Mesothelial cell of epicardium (in vitro differentiated cells): ENCODE results near the gene ATP2A3. TPM values are rescaled to one million over a fixed set of nuclear protein-coding genes. Genes with fewer than 3 reads are reported as not detected.

Experiments
- DNase-seq, 2 experiments: peaks; one replicate each; pipeline ENCODE4 v3.0.0; 2021; ENCODE audit warnings: low spot score in 2 of 2; ENCODE audit not compliant: unreplicated experiment in 2 of 2
- H3K27ac Mint-ChIP-seq: 2 replicates; pipeline ENCODE4 v1.8.0; 2021; ENCODE audit warnings: mixed read lengths
- H3K27me3 Mint-ChIP-seq: 2 replicates; pipeline ENCODE4 v1.8.0; 2021; ENCODE audit warnings: low read depth, mixed read lengths
- H3K36me3 Mint-ChIP-seq: 2 replicates; pipeline ENCODE4 v1.8.0; 2021; ENCODE audit warnings: mixed read lengths
- H3K4me1 Mint-ChIP-seq: 2 replicates; pipeline ENCODE4 v1.8.0; 2021; ENCODE audit warnings: mixed read lengths
- H3K4me3 Mint-ChIP-seq: 2 replicates; pipeline ENCODE4 v1.8.0; 2021; ENCODE audit warnings: mild to moderate bottlenecking, moderate library complexity, mixed read lengths
- H3K9me3 Mint-ChIP-seq: 2 replicates; pipeline ENCODE4 v1.8.0; 2021; ENCODE audit warnings: mixed read lengths
- total RNA-seq: library from RNA; stranded (reverse); gene quantifications from 3 replicates; pipeline ENCODE4 v1.2.1, GENCODE V29; 2021
- TF ChIP-seq, protein P1 (sequence below): fragments of 200-600 bp; sonication (generic); IDR thresholded peaks from one replicate; pipeline ENCODE4 v1.5.0; 2021; ENCODE audit warnings: antibody characterized with exemption; ENCODE audit not compliant: unreplicated experiment

ATP2A3 gene
- total RNA-seq, 1 donor from 2014 or later: 4.1 TPM

GRCh38 chr17:3903051-3903825 is 61.0 kb downstream of the ATP2A3 start:
- H3K36me3 Mint-ChIP-seq: no peaks in the 10 kb centered on the region
- H3K9me3 Mint-ChIP-seq: no peaks in the 10 kb centered on the region
- H3K27me3 Mint-ChIP-seq: no peaks in the 10 kb centered on the region
- no peak for DNase-seq
- H3K4me3 Mint-ChIP-seq: no peak overlapping the region
- peaks cover 3% of the 10 kb centered on the region for H3K4me1 Mint-ChIP-seq
- H3K27ac Mint-ChIP-seq: no peak overlapping the region
- TF ChIP-seq, protein P1, sequence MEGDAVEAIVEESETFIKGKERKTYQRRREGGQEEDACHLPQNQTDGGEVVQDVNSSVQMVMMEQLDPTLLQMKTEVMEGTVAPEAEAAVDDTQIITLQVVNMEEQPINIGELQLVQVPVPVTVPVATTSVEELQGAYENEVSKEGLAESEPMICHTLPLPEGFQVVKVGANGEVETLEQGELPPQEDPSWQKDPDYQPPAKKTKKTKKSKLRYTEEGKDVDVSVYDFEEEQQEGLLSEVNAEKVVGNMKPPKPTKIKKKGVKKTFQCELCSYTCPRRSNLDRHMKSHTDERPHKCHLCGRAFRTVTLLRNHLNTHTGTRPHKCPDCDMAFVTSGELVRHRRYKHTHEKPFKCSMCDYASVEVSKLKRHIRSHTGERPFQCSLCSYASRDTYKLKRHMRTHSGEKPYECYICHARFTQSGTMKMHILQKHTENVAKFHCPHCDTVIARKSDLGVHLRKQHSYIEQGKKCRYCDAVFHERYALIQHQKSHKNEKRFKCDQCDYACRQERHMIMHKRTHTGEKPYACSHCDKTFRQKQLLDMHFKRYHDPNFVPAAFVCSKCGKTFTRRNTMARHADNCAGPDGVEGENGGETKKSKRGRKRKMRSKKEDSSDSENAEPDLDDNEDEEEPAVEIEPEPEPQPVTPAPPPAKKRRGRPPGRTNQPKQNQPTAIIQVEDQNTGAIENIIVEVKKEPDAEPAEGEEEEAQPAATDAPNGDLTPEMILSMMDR: no peak

- TF ChIP-seq, protein P1: no peak
- DNase-seq: no peak
- Mint-ChIP-seq H3K9me3 (no peaks in the 10 kb centered on the region), H3K4me1 (peaks cover 3% of the 10 kb centered on the region), H3K27ac (no peak overlapping the region), H3K27me3 (no peaks in the 10 kb centered on the region), H3K36me3 (no peaks in the 10 kb centered on the region), H3K4me3 (no peak overlapping the region)
Observed at GRCh38 chr17:3900646-3901045, 63.6 kb downstream of the ATP2A3 start.

GRCh38 chr17:3897731-3898130 is 66.5 kb downstream of the ATP2A3 start:
- Mint-ChIP-seq H3K27me3 (no peaks in the 10 kb centered on the region), H3K4me3 (no peak overlapping the region), H3K36me3 (no peaks in the 10 kb centered on the region), H3K4me1 (peaks cover 15% of the 10 kb centered on the region), H3K9me3 (no peaks in the 10 kb centered on the region), H3K27ac (no peak overlapping the region)
- DNase-seq: no peak
- TF ChIP-seq, protein P1: no peak

DNA sequence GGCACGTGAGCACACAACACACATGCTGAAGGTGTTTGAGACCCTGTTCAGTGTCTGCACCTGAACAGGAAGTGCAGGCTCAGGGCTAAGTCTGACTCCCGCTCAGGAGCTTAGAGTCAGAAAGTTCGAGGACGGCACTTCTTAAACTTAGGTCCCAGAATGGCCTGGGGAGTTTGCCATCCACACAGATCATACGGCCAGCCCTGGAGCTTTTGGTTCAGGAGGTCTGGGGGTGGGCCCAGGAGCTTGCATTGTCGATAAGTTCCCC is 67.3 kb downstream of the ATP2A3 start:
- Mint-ChIP-seq H3K36me3 (no peaks in the 10 kb centered on the region), H3K27me3 (peaks cover 3% of the 10 kb centered on the region), H3K4me1 (peaks cover 17% of the 10 kb centered on the region), H3K9me3 (no peaks in the 10 kb centered on the region), H3K4me3 (no peak overlapping the region), H3K27ac (no peak overlapping the region)
- no peak for DNase-seq
- TF ChIP-seq, protein P1: no peak

DNA sequence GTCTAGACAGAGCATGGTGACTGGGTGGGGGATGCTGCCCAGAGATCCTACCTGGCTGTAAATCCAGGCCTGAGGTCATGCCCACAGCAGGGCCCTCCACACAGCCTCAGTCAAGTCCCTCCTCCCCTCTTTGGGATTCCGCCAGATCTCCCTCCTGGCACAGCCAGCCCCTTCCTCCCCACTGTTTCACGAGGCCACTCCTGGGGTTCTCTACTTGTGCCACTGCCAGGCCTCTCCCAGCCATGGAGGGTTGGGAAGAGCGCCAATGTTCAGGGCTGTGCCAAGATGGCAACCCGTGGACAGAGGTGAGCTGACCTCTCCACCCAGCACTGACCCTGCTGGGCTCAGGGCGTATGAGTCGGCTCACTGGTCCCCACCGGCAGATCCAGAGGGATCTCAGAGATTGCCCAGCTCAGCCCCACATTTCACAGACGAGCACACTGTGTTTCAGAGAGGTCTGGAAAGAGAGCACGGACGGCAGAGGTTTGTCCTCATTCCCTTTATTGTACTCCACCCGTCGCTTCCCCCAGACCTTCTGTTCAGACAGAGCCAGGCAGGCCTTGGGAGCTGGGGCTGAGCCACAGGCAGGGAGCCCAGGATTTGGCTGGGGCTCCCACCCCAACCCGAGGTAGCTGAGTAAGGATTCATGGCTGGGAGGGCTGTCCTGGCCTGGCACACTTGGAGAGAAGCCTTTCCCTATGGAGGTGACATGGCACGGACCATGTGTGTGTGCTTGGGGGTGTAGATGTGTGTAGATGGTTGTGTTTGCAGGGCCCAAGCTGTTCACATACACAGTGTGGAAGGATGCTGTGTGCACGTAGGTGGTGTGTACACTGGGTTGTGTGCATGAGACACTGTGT is 67.9 kb downstream of the ATP2A3 start:
- Mint-ChIP-seq H3K4me1 (peaks cover 23% of the 10 kb centered on the region), H3K36me3 (no peaks in the 10 kb centered on the region), H3K27ac (no peak overlapping the region), H3K9me3 (no peaks in the 10 kb centered on the region), H3K4me3 (no peak overlapping the region), H3K27me3 (peaks cover 8% of the 10 kb centered on the region)
- TF ChIP-seq, protein P1: no peak
- DNase-seq: no peak
